Activated CD4-positive, alpha-beta T cell treated with anti-CD3 and anti-CD28 coated beads, Interleukin-2, amount 50 U/mL, for 1 hour (primary cell): ENCODE data around the gene CCT3.

Experiments
- DNase-seq: peaks from one replicate; pipeline ENCODE4 v3.0.0-alpha.2; 2020

Gene CCT3

DNA sequence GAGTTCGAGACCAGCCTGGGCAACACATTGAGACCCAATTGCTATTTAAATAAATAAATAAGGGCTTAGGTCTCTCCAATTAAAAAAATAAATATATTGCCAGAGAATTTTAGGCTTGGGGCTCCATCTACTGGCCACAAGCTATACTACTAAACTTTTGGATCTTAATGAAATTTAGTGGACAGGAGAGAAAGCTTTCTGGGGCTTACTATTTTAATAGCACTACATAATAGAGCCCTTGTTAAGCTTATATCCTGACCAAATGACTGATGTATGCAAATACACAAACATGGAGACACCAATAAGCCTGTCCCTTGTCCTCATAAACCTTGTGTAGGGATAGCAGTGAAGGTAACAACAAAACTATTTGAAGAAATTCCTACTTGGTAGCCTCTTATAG is 18.4 kb downstream of the CCT3 start:
- DNase-seq = peak; percentile 11

DNA sequence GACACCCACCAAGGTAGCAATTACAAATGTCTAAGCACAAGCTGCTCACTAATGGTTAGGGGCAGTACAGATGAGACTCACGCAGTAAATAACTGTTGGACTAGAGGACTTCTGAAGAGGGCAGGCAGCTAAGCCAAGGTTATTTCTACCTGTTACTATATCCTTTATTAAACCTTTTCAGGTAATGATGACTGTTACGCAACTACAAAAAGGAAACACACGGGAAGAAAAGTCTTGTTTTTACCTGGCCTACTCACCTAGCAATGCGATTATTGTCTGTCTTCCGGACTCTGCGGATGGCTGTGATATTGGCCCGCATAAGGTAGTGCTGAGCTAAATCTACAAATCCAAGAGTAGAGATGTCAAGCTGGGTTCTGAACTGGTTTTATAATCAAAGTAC is 21.2 kb downstream of the CCT3 start:
- no peak for DNase-seq

DNA sequence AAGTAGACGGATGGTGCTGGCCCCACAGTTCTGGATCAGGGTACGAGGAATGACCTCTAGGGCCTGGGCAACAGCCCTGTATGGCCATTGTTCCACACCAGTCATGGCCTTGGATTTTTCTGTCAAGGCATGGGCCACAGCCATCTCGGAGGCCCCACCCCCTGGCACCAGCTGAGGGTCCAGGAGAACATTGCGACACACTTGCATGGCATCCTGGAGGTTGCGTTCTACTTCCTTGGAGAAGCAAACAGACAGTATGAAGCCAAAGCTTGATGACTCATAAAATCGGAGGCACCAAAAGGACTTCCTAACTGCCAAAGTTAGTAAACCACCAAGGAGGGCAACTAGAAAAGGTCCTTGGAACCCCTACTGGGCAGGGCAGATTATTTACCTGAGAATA is 27.1 kb downstream of the CCT3 start:
- no peak for DNase-seq

DNA sequence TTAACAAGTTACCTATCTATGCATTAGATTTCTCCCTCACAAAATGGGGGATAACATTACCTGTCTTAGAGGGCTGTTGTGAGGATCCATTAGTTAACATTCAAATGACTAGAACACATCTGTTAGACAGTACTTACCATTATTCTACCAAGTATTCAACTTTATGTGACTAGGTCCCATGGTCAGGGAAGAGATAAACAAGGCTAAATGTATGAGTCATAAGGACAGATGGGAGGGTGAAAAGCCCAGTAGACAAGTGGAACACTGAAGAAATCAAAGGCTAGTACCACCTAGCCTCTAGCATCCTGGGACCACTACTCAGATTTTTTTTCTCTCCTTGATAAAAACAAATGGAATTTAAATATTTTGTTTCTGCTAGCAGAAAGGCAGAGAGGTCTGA is 30.0 kb downstream of the CCT3 start:
- no peak for DNase-seq

DNA sequence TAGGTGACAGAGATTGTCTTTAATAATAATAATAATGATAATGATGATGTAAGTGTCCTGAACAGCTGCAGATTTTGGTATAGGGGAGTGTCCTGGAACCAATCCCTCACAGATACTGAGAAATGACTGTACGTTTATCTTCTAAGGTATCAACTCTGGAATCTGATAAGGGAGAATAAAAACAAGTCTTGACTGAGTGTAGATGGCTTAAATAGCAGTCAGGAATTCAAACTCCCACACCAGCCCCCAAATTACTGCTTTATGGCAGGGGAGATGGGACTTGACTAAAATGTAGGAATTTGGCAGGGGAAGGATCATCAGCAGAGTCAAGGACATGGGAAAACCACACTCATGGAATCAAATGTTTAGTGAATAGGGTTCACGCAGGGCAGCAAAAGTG is 32.9 kb downstream of the CCT3 start:
- no peak for DNase-seq

DNA sequence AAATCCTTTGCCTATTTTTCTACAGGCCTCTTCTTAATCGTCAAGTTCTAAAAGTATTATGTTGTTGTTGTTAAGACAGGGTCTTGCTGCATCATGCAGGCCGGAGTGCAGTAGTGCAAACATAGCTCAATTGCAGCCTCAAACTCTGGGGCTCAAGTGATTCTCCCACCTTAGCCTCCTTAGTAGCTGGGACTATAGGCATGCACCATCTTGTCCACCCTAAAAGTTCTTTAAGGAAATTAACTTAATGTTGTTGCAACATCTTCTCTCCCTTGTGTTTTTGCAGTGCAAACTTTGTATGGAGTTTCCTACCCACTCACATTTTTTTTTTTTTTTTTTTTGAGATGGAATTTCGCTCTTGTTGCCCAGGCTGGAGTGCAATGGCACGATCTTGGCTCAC is 34.9 kb downstream of the CCT3 start:
- DNase-seq = no peak

DNA sequence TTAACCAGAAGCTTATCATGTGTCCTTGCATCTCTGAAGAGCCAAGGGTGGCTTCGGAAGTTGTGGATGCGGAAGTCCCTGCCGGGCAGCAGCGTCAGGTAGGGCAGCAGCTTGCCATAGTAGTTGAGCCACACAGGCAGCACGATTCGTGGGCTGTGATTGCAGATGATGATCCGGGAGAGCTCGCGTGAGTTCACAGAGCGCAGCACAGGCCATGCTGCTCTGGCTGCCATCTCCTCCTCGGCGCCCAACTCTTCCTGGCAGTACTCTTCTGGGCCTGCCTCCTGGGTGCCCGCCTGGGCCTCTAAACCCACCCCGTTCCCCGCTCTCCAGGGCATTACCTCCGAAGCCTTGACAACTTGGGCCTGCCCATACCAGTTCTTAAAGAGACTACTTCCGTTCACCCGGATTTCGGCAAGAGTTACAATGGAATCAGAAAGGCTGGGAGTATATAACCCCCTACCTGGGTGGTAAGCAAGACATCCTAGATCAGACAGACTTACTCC is 39.2 kb downstream of the CCT3 start, which contains the start of gene VHLL:
Gene VHLL, minus strand, starts transcription at position 456 of the 506 bp plus-strand sequence. Its CDS starts 118 bp downstream, at position 338.
- DNase-seq = no peak

DNA sequence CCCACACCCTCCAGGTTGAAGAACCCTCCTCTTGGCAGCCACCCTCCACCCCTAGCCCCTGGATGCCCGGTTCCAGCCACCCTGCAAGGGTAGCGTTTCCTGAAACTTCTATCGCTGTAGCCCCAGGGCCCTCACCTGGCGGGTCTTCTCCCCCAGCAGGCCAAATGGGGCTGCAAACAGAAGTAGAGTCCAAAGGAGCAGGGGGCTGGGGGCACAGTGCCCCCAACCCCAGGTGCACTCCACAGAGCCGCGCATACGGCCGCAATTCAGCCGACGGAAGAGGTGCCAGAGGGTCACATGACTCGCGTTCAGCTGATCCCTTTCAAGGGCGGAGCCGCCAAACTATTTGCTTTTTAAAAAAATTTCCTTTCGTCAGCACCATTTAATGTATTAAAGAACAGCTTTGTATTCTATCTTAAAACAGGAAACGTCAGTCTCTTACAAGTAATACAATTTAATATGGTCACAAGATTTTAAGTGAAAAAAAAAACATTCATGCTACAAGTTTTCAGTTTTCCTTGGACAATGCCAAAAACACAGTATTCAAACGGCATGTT is 42.6 kb downstream of the CCT3 start, which contains the start of gene GLMP:
Gene GLMP, minus strand, starts transcription at position 289 of the 557 bp plus-strand sequence. Its CDS starts 34 bp downstream, at position 255.
- DNase-seq = peak; percentile 51

DNA sequence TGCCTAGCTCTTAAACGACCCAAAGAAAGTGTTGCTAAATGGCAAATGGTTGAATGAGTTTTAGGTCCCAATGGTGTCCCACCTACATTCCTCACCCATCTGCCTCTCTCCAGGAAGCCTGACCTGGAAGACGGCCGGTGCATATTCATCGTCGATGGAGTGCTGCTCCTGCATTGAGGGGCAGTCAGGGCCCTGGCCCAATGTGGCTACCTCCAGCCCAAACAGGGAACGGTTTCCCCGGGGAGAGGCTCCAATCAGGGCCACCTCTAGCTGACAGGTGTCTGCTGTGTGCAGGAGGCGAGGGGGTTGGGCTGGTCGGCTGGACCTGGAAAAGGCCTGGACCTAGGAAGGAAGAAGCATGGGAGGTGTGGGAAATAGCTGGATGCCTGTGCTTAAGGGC is 44.2 kb downstream of the CCT3 start:
- DNase-seq = no peak

DNA sequence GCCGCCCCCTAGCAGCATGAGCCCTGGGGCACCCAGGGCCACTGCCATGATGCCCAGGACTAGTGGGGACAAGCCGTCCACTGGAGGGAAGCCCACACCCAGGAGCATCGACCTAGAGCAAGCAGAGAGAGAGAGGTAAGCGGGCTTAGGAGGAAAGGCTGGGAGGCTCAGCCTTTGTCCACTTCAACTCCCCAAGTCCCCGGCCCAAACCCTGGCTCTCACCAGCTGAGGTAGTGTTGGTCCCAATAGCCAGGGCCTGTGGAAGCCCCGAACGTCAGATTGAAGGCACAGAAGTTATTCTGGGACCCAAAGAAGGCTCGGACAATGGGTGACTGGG is 45.0 kb downstream of the CCT3 start:
- no peak for DNase-seq

DNA sequence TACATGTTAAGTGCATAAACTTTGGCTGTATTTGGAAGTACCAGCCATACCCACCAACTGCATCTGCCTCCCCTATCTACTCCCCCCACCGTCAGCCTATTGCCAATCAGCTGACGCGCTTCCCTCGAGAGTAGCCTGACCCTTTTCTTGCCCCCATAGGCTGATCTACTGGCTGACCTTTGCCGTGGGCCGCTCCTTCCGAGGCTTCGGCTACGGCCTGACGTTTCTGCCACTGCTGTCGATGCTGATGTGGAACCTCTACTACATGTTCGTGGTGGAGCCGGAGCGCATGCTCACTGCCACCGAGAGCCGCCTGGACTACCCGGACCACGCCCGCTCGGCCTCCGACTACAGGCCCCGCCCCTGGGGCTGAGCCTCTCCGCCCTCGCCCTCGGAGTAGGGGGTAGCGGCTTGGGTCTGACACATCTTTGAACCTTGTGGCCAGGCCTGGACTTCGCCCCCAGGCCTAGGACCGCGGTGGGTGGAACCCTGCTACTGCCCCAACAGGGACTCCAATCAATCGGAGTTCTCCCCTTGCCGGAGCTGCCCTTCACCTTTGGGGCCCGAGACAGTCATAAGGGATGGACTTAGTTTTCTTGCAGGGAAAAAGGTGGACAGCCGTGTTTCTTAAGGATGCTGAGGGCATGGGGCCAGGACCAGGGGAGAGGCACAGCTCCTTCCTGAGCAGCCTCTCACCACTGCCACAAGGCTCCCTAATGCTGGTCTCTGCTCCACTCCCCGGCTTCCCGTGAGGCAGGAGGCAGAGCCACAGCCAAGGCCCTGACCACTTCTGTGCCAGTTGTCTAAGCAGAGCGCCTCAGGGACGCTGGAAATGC is 46.6 kb downstream of the CCT3 start:
- peak; percentile 19 for DNase-seq

DNA sequence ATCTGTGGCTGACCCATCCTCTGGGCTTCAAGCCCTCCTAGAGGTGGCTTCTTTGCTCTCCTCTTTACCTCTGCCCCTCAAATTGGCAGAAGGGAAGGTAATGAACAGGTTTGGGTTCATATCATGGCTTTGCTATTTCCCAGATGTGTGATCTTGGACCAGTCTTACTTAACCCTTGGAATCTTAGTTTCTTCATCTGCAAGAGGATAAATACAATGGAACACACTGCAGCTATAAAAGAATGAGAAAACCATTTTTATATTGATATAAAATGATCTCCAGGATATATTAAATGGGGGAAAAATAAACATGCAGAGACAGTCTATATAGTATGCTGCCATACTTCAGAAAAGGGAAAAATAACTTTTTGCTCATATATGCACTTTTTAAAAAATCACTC is 48.2 kb downstream of the CCT3 start:
- DNase-seq = no peak

DNA sequence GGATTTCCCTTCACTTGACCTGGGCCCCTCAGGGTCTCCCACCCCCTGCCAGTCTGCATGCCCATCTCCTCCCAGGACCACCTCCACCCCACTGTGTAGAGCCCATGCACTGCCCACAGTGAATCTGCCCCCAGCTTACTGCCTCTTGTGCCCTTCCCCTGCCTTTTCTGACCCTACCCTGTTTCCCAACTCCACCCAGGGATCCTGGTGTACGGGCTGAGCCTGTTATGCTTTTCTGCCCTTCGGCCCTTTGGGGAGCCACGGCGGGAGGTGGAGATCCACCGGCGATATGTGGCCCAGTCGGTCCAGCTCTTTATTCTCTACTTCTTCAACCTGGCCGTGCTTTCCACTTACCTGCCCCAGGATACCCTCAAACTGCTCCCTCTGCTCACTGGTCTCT is 52.0 kb downstream of the CCT3 start:
- DNase-seq = no peak

DNA sequence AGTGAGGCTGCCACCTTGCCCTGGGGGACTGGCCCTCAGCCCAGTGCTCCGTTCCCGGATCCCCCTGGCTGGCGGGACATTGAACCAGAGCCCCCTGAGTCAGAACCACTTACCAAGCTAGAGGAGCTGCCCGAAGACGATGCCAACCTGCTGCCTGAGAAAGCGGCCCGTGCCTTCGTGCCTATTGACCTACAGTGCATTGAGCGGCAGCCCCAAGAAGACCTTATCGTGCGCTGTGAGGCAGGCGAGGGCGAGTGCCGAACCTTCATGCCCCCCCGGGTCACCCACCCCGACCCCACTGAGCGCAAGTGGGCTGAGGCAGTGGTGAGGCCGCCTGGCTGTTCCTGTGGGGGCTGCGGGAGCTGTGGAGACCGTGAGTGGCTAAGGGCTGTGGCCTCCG is 52.7 kb downstream of the CCT3 start:
- DNase-seq = no peak

DNA sequence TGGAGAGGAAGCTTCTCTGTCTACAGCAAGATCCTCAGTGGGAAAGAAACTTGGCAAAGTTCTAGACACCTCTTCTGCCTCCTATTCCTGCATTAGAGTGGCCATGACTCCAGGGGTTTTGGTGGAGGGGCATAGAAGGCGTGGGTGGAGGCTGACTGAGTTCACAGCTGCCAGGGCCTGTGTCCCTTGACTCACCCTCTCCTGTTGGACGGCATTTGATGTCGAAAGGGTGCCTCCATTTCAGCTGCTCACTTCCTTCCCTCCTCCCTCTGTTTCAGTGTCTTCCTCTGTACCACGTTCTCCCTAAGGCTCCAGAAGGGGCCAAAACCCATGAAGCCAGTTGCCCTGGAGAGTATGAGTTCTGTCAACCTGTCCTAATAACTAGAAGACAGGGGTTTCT is 53.3 kb downstream of the CCT3 start:
- no peak for DNase-seq

DNA sequence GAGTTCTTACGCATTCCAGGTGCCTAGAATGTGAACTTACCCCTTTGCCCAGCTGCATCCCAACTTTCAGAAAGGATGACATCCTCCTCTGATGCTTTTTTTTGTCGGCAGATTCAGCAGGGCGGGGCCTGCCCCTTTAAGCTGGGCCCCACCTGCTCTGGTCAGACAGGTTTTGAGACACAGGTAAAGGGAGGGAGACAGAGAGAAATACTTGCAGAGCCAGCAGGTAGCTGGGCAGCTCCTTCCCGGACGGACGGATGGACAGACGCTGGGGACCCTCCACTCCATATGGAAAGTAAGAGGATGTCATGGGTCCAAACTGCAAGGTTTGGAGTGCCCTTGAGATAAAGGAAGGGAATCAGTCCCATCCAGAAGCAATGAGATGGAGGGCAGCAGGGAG is 54.0 kb downstream of the CCT3 start, which contains the start of gene TMEM79:
Gene TMEM79, plus strand, starts transcription at position 214 of the 400 bp plus-strand sequence. CDS start 902 bp downstream, outside the sequence.
- no peak for DNase-seq

DNA sequence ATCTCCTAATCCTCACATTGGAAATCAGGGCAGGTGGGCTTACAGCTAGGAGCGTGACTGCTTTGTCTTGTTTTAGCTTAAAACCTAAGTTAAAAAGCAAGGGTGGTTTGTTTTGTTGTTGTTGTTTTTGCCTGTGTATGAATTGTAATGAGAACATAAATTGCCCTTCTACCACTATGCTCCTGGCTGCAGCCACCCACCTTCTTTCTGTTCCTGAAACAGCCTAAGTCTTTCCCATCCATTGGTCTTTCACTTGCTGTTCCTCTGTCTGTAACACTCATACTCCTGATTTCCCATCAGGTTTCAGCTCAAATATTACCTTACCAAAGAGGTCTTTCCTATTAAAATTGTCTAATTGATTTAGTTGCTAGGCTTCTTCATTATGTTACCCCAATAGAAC is 54.6 kb downstream of the CCT3 start:
- DNase-seq = no peak

DNA sequence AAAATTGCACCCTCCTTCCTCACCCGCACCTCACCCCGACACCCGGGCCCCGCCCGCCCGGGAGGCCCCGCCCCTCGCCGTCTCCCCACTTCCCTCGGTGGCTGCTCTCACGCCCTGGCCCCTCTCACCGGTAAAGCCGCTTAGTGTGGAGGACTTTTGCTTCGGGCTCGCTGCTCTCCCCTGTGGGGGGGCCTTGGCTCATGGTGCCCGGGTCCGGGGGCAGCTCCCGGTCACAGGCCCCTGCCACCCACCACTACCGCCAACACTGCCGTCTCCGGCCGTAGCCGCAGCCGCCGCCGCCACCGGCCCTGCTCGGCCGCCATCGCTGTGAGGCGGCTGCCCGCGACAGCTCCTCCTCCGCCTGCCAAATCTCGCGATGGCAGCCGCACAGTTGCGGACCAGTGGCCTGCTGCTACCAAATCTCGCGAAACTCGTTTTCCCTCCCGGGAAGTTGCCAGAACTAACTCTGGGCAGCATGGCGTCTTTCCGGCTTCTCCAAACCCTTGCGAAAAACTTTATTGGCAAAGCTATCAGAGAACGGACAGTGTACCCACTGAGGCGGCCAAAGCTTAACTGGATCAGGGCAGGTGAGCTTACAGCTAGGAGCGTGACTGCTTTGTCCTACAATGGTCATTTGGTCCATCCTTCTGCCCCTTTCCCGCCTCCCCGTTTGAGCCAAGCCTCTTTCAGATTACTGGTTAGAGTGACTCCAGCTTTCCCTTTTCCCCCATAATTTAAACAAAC is 55.4 kb downstream of the CCT3 start, which contains the start of gene SMG5:
Gene SMG5, minus strand, starts transcription at position 347 of the 744 bp plus-strand sequence. Its CDS starts 145 bp downstream, at position 202.
- peak; percentile 94 for DNase-seq

DNA sequence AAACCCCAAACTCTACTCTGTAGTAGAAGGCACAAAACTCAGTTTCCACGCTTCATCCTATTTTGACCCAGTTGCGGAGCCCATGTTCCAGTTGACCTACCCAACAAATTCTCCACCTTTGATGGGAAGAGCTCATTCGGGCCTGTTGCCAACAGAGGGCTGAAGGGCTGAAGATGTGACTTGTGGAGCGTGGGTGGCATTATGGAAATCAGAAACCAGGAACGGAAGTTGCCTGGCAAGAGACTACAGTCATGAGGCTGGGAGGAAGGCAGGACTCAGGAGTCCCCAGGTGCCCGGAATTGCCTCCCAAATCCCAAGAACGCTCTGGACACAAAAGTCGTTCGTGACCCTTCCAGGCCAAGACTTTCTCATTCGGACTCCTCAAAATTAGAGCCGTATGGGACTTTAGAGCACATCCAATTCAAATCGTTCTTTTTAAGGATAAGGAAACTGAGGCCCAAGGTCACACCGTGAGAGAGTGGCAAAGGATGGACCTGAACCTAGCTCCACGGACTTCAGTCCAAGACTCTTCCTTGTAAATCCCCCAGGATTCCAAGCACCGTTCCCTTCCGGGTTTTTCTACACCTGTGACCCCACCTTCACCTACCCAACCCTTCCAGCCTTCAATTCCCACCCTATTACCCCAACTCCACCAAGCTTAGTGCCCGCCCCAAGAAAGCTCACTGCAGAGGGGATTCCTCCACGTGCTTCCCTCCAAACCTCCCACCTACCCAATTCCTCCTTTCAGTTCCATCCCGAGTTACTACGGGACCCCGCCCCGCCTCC is 56.2 kb downstream of the CCT3 start:
- DNase-seq = no peak

DNA sequence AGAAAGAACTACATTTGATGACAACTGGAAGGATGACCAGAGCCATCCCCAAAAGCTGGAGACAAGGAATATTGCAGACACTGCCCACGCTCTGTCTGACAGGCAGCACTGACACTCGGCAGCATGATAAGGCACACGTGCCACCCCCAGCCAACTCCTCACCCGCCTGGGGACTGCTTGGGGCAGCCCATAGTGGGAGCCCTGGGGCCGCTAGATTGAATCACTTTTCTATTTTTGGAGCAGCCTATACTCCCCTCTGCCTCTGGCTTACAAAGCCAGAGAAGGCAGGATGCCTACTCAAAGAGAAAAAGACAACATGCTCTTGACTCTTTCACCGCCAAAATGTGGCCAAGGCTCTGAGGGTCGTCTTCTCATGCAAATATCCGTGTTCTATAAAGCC is 56.8 kb downstream of the CCT3 start:
- no peak for DNase-seq

DNA sequence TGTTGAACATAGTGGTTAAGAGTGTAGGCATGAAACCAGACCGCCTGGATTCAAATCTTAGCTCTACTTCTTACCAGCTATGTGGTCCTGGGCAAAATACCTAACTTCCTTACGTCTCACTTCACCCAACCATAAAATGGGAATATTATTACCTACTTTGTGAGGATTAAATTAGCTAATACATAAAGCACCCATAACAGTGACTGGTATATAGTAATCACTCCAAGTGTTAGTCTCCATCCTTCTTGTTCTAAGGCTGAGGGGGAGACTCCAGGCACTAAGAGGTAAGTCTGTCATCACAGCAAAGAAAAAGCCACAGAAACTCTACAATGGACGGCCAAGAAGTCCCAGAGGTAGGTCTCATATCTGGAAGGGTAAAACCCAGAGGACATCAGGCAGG is 58.3 kb downstream of the CCT3 start:
- no peak for DNase-seq

DNA sequence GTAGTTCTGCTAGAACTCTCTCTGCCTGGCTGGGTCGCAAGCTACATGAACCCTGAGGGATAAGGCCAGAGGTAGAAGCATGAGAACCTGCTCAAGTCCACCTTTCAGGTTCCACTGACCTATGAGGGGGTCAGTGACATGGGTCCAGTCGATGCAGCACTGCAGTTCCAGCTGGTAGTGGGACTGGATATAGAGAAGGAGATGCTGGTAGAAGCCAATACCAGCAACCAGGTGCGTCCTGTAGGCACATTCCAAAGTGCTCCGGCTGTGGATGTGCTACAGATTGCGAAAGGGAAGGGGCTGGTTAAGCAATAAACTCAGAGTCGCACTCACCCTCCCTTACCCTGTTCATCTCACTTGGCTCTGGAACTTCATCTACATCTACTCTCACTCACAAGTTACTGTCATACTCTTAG is 61.1 kb downstream of the CCT3 start:
- no peak for DNase-seq

DNA sequence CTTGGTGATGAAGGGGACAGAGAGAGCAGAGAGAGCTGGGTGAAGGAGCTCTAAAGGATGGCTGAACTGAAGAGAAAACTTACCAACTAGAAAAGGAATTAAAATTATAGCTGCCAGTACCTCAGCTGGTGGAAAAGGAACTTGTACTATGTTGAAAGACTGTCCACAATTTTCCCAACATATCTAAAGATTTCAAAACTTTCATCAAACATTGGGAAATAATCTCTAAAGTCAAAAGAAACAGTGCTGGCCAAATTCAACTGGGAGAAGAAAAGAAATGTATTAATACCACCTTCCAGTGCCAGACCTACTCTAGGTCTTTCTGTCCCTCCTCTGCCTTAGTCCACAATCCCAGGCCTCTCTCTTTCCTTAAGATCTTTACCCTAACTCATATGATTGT is 61.6 kb downstream of the CCT3 start:
- no peak for DNase-seq
